Stomach (tissue), 4 donors: Measurements from ENCODE around the gene PRKCG.
"Not testable (repeated sequence)": the region's sequence is repeated elsewhere in the genome, so short reads cannot be mapped to it uniquely, and the experiment has no call there.

Source experiments
- EP300 ChIP-seq: sonication (generic); formaldehyde crosslinking; IDR thresholded peaks from one replicate; pipeline ENCODE4 v1.6.1; 2017; ENCODE audit warnings: antibody characterized with exemption
- POLR2A ChIP-seq, 4 donors: fragments of 450-650 bp; IDR thresholded peaks; one replicate each; pipeline ENCODE4 v1.6.1; 2016; ENCODE audit warnings: antibody characterized with exemption in 4 of 4, control low read depth in 2 of 4, mild to moderate bottlenecking in 1 of 4, moderate library complexity in 1 of 4
- POLR2AphosphoS5 ChIP-seq, 3 donors: sonication (generic); formaldehyde crosslinking; IDR thresholded peaks; one replicate each; pipeline ENCODE4 v1.6.1; 2016; ENCODE audit warnings: antibody characterized with exemption in 3 of 3
- TF ChIP-seq, protein P1 (sequence below), 7 experiments: fragments of 450-650 bp in 4 of 7; fragments of 200-600 bp in 3 of 7; sonication (generic) in 3 of 7; IDR thresholded peaks; one replicate each; pipeline ENCODE4 v1.5.1; 2016 to 2019; ENCODE audit warnings: antibody characterized with exemption in 7 of 7, control low read depth in 2 of 7, mild to moderate bottlenecking in 1 of 7

DNA sequence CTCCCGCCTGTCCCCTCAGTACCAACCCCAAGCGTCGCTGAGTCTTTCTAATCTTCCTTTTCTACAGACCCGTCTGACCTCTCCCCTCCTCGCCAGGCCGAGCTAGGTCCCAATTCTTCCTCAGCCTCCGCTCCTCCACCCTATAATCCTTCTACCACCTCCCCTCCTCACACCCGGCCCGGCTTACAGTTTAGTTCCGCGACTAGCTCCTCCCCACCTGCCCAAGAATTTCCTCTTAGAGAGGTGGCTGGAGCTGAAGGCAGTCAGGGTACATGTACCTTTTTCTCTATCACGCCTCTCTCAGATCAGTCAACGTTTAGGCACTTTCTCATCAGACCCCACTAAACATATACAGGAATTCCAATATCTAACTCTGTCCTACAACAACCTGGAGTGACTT lies 49.1 kb upstream of the PRKCG start:
- TF ChIP-seq, protein P1, sequence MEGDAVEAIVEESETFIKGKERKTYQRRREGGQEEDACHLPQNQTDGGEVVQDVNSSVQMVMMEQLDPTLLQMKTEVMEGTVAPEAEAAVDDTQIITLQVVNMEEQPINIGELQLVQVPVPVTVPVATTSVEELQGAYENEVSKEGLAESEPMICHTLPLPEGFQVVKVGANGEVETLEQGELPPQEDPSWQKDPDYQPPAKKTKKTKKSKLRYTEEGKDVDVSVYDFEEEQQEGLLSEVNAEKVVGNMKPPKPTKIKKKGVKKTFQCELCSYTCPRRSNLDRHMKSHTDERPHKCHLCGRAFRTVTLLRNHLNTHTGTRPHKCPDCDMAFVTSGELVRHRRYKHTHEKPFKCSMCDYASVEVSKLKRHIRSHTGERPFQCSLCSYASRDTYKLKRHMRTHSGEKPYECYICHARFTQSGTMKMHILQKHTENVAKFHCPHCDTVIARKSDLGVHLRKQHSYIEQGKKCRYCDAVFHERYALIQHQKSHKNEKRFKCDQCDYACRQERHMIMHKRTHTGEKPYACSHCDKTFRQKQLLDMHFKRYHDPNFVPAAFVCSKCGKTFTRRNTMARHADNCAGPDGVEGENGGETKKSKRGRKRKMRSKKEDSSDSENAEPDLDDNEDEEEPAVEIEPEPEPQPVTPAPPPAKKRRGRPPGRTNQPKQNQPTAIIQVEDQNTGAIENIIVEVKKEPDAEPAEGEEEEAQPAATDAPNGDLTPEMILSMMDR (IDR thresholded peaks at IDR 0.05) = not testable (repeated sequence)
- TF ChIP-seq EP300; POLR2A (IDR thresholded peaks at IDR 0.05); POLR2AphosphoS5 (IDR thresholded peaks at IDR 0.05): not testable (repeated sequence)
